WTC11 (cell line): ENCODE measurements around the gene CCNJ. TPM values are rescaled to one million over a fixed set of nuclear protein-coding genes. Genes with fewer than 3 reads are reported as not detected.

ENCODE experiments used
- ATAC-seq: fragments of 200-7000 bp; cut with Tn5 transposase; 2 replicates; pipeline ENCODE4 v1.10.0; 2021; ENCODE audit warnings: mild to moderate bottlenecking, moderate library complexity
- CTCF ChIA-PET: fragments of 300-600 bp; sonication (Branson Sonifier 250); formaldehyde crosslinking; loops from one replicate; lab custom pipeline; 2021; ENCODE audit warnings: antibody characterized with exemption; lab: Charles Lee
- POLR2A ChIA-PET: fragments of 350-600 bp; sonication (Branson Sonifier 250); formaldehyde crosslinking; loops from one replicate; lab custom pipeline; 2021; ENCODE audit warnings: antibody characterized with exemption; lab: Charles Lee
- DNase-seq: peaks from one replicate; pipeline ENCODE4 v3.0.0; 2021; ENCODE audit warnings: low spot score
- H3K27ac Mint-ChIP-seq: 2 replicates; pipeline ENCODE4 v1.8.0; 2021; ENCODE audit warnings: mixed read lengths
- H3K27me3 Mint-ChIP-seq: 2 replicates; pipeline ENCODE4 v1.8.0; 2021; ENCODE audit warnings: low read depth, mild to moderate bottlenecking, moderate library complexity, mixed read lengths
- H3K36me3 Mint-ChIP-seq: 2 replicates; pipeline ENCODE4 v1.8.0; 2021; ENCODE audit warnings: mixed read lengths
- H3K4me1 Mint-ChIP-seq: 2 replicates; pipeline ENCODE4 v1.8.0; 2022; ENCODE audit warnings: mixed read lengths
- H3K4me3 Mint-ChIP-seq: 2 replicates; pipeline ENCODE4 v1.8.0; 2021; ENCODE audit warnings: mild to moderate bottlenecking, moderate library complexity, mixed read lengths
- H3K9me3 Mint-ChIP-seq: 2 replicates; pipeline ENCODE4 v1.8.0; 2021; ENCODE audit warnings: mixed read lengths
- AFF4 ChIP-seq: sonication (generic); formaldehyde crosslinking; IDR thresholded peaks from 2 replicates; pipeline ENCODE4 v1.8.1; 2023; ENCODE audit warnings: mild to moderate bottlenecking, missing genetic modification reagents, borderline replicate concordance
- ATF1 ChIP-seq: sonication (generic); formaldehyde crosslinking; IDR thresholded peaks from 2 replicates; pipeline ENCODE4 v1.8.1; 2023; ENCODE audit warnings: mild to moderate bottlenecking, moderate library complexity, missing genetic modification reagents
- ATF2 ChIP-seq: sonication (generic); formaldehyde crosslinking; IDR thresholded peaks from 2 replicates; pipeline ENCODE4 v1.8.1; 2022; ENCODE audit warnings: low read depth, missing genetic modification reagents, borderline replicate concordance
- ATF3 ChIP-seq: sonication (generic); formaldehyde crosslinking; conservative IDR thresholded peaks from 2 replicates; pipeline ENCODE4 v1.8.1; 2022; ENCODE audit warnings: mild to moderate bottlenecking, missing genetic modification reagents
- CTCF ChIP-seq: fragments of 200-600 bp; IDR thresholded peaks from 2 replicates; pipeline ENCODE4 v1.8.0; 2022; ENCODE audit warnings: antibody characterized with exemption
- EMX1 ChIP-seq: fragments of 250-450 bp; sonication (Bioruptor Pico); IDR thresholded peaks from 2 replicates; pipeline ENCODE4 v1.8.0; 2021; ENCODE audit warnings: mild to moderate bottlenecking
- FOXP1 ChIP-seq: sonication (generic); formaldehyde crosslinking; IDR thresholded peaks from 2 replicates; pipeline ENCODE4 v1.8.0; 2022; ENCODE audit warnings: missing genetic modification reagents, mild to moderate bottlenecking, moderate library complexity, borderline replicate concordance
- GTF2I ChIP-seq: fragments of 250-450 bp; sonication (Bioruptor Pico); conservative IDR thresholded peaks from 2 replicates; pipeline ENCODE4 v1.4.0; 2021; ENCODE audit warnings: mild to moderate bottlenecking
- HMGA2 ChIP-seq: fragments of 250-450 bp; sonication (Bioruptor Pico); IDR thresholded peaks from 2 replicates; pipeline ENCODE4 v1.4.0; 2021; ENCODE audit warnings: mild to moderate bottlenecking, moderate library complexity
- HMGXB4 ChIP-seq: sonication (generic); formaldehyde crosslinking; IDR thresholded peaks from 2 replicates; pipeline ENCODE4 v1.8.1; 2023; ENCODE audit warnings: mild to moderate bottlenecking, moderate library complexity, missing genetic modification reagents
- JUN ChIP-seq: sonication (generic); formaldehyde crosslinking; IDR thresholded peaks from 2 replicates; pipeline ENCODE4 v1.8.0; 2023; ENCODE audit warnings: mild to moderate bottlenecking, missing genetic modification reagents
- MYBL2 ChIP-seq: sonication (generic); formaldehyde crosslinking; IDR thresholded peaks from 2 replicates; pipeline ENCODE4 v1.8.1; 2023; ENCODE audit warnings: mild to moderate bottlenecking, moderate library complexity, missing genetic modification reagents
- NFE2L1 ChIP-seq: sonication (generic); formaldehyde crosslinking; IDR thresholded peaks from 2 replicates; pipeline ENCODE4 v1.8.1; 2023; ENCODE audit warnings: missing genetic modification reagents
- NR1H2 ChIP-seq: sonication (generic); formaldehyde crosslinking; IDR thresholded peaks from 2 replicates; pipeline ENCODE4 v1.9.0; 2021; ENCODE audit warnings: mild to moderate bottlenecking, moderate library complexity, missing genetic modification reagents
- USF2 ChIP-seq: sonication (generic); formaldehyde crosslinking; IDR thresholded peaks from 2 replicates; pipeline ENCODE4 v1.8.1; 2023; ENCODE audit warnings: mild to moderate bottlenecking, missing genetic modification reagents, moderate library complexity
- ZBTB21 ChIP-seq: sonication (generic); formaldehyde crosslinking; IDR thresholded peaks from 2 replicates; pipeline ENCODE4 v1.8.1; 2023; ENCODE audit warnings: mild to moderate bottlenecking, missing genetic modification reagents, borderline replicate concordance
- ZBTB43 ChIP-seq: sonication (generic); formaldehyde crosslinking; IDR thresholded peaks from 2 replicates; pipeline ENCODE4 v1.8.1; 2023; ENCODE audit warnings: mild to moderate bottlenecking, missing genetic modification reagents
- ZMAT4 ChIP-seq: fragments of 250-450 bp; sonication (Bioruptor Pico); IDR thresholded peaks from 2 replicates; pipeline ENCODE4 v1.9.0; 2021; ENCODE audit warnings: mild to moderate bottlenecking
- ZNF121 ChIP-seq: sonication (generic); formaldehyde crosslinking; IDR thresholded peaks from 2 replicates; pipeline ENCODE4 v1.8.0; 2023; ENCODE audit warnings: missing genetic modification reagents
- ZNF138 ChIP-seq: sonication (generic); formaldehyde crosslinking; conservative IDR thresholded peaks from 2 replicates; pipeline ENCODE4 v1.8.1; 2022; ENCODE audit warnings: mild to moderate bottlenecking, moderate library complexity, missing genetic modification reagents
- ZNF232 ChIP-seq: sonication (generic); formaldehyde crosslinking; IDR thresholded peaks from 2 replicates; pipeline ENCODE4 v1.8.0; 2022; ENCODE audit warnings: mild to moderate bottlenecking, missing genetic modification reagents
- ZNF416 ChIP-seq: fragments of 250-450 bp; sonication (Bioruptor Pico); IDR thresholded peaks from 2 replicates; pipeline ENCODE4 v1.9.0; 2021; ENCODE audit warnings: mild to moderate bottlenecking, inconsistent platforms
- ZNF671 ChIP-seq: fragments of 250-450 bp; sonication (Bioruptor Pico); IDR thresholded peaks from 2 replicates; pipeline ENCODE4 v1.8.0; 2021; ENCODE audit warnings: mild to moderate bottlenecking
- total RNA-seq: library from RNA; stranded (reverse); gene quantifications from 3 replicates; pipeline ENCODE4 v1.2.3, GENCODE V29; 2021

Gene CCNJ
- total RNA-seq, 1 experiment from 2014 or later, result 25.7 TPM

GRCh38 chr10:96056787-96057186 lies 13.4 kb downstream of the CCNJ start:
- peaks cover 57% of the 10 kb centered on the region for H3K36me3 Mint-ChIP-seq
- H3K4me3 Mint-ChIP-seq, result no peak overlapping the region
- TF ChIP-seq ZNF121 (CRISPR knock-in tag) (no peak), ZNF416 (CRISPR knock-in tag) (no peak), CTCF (no peak), ZNF671 (CRISPR knock-in tag) (no peak), HMGXB4 (no peak), HMGA2 (CRISPR knock-in tag) (no peak), ZNF232 (CRISPR knock-in tag) (no peak), GTF2I (CRISPR knock-in tag) (no peak), ZBTB43 (CRISPR knock-in tag) (no peak), JUN (CRISPR knock-in tag) (no peak), USF2 (CRISPR knock-in tag) (no peak), FOXP1 (CRISPR knock-in tag) (no peak), ZBTB21 (no peak)
- ATAC-seq (no peak), DNase-seq (no peak)
- ChIA-PET POLR2A (no interaction called here), CTCF (no interaction called here)
- H3K4me1 Mint-ChIP-seq, result peaks cover 10% of the 10 kb centered on the region
- H3K27me3 Mint-ChIP-seq, result no peaks in the 10 kb centered on the region
- H3K9me3 Mint-ChIP-seq, result no peaks in the 10 kb centered on the region
- H3K27ac Mint-ChIP-seq, result no peak overlapping the region

GRCh38 chr10:96061232-96061631 lies 17.8 kb downstream of the CCNJ start:
- ATAC-seq, result no peak
- ChIA-PET POLR2A (no interaction called here), CTCF (interaction anchor here (0.7 kb wide), 1 partner anchor 168 kb away, joined by 3 read pairs; no protein-coding TSS in a partner anchor)
- peaks cover 38% of the 10 kb centered on the region for H3K36me3 Mint-ChIP-seq
- H3K27me3 Mint-ChIP-seq, result no peaks in the 10 kb centered on the region
- no peak for DNase-seq
- no peak overlapping the region for H3K4me3 Mint-ChIP-seq
- no peaks in the 10 kb centered on the region for H3K4me1 Mint-ChIP-seq
- H3K27ac Mint-ChIP-seq, result no peak overlapping the region; the same call in 1 of the 2 replicates
- H3K9me3 Mint-ChIP-seq, result no peaks in the 10 kb centered on the region
- TF ChIP-seq ZNF138 (CRISPR knock-in tag) (no peak), EMX1 (CRISPR knock-in tag) (no peak), NFE2L1 (CRISPR knock-in tag) (no peak), NR1H2 (no peak), ATF1 (no peak), ATF2 (CRISPR knock-in tag) (no peak), MYBL2 (CRISPR knock-in tag) (no peak), AFF4 (CRISPR knock-in tag) (no peak), ZMAT4 (CRISPR knock-in tag) (no peak), ATF3 (CRISPR knock-in tag) (no peak), CTCF (no peak)
